IPS-18a (cell line): ENCODE measurements around the gene IFT81.
"Not testable (repeated sequence)": the region's sequence is repeated elsewhere in the genome, so short reads cannot be mapped to it uniquely, and the experiment has no call there.

Experiments used
- H3K27ac ChIP-seq: one replicate; pipeline ENCODE4 v1.5.1; 2013; ENCODE audit warnings: low read length
- H3K27me3 ChIP-seq: one replicate; pipeline ENCODE4 v1.6.1; 2013; ENCODE audit warnings: mild to moderate bottlenecking, low read length; ENCODE audit not compliant: control insufficient read depth, insufficient read depth
- H3K36me3 ChIP-seq: one replicate; pipeline ENCODE4 v1.6.1; 2013; ENCODE audit warnings: low read depth, low read length; ENCODE audit not compliant: control insufficient read depth
- H3K4me1 ChIP-seq: one replicate; pipeline ENCODE4 v1.6.1; 2013; ENCODE audit warnings: low read depth, low read length; ENCODE audit not compliant: control insufficient read depth
- H3K4me3 ChIP-seq: one replicate; pipeline ENCODE4 v1.5.1; 2013; ENCODE audit warnings: low read length
- H3K9ac ChIP-seq: one replicate; pipeline ENCODE4 v1.6.1; 2013; ENCODE audit warnings: mild to moderate bottlenecking, low read length, moderate library complexity
- H3K9me3 ChIP-seq: one replicate; pipeline ENCODE4 v1.6.1; 2013; ENCODE audit warnings: low read depth, low read length; ENCODE audit not compliant: control insufficient read depth

IFT81 gene

GRCh38 chr12:110124269-110124995 is at the start of gene IFT81:
TSS of gene IFT81 (plus strand) at chr12:110124357. CDS start at chr12:110127381, 3,024 bp downstream.
- H3K9me3 ChIP-seq, result no peaks in the 10 kb centered on the region
- H3K4me1 ChIP-seq, result peaks cover 17% of the 10 kb centered on the region

GRCh38 chr12:110075880-110076279 is 48.3 kb upstream of the IFT81 start:
- H3K9me3 ChIP-seq, result no peaks in the 10 kb centered on the region
- H3K27me3 ChIP-seq, result no peaks in the 10 kb centered on the region
- no peaks in the 10 kb centered on the region for H3K4me1 ChIP-seq
- no peak overlapping the region for H3K4me3 ChIP-seq
- H3K9ac ChIP-seq, result no peak overlapping the region
- no peaks in the 10 kb centered on the region for H3K36me3 ChIP-seq
- H3K27ac ChIP-seq, result no peak overlapping the region

More at GRCh38 chr12:110124269-110124995, at the start of gene IFT81:
- H3K9ac ChIP-seq, result peak within 1 kb of the TSS; percentile 92
- H3K4me3 ChIP-seq, result peak within 1 kb of the TSS; percentile 91
- peaks cover 10% of the 10 kb centered on the region for H3K27me3 ChIP-seq
- H3K27ac ChIP-seq, result peak within 1 kb of the TSS; percentile 87
- H3K36me3 ChIP-seq, result peaks cover 10% of the 10 kb centered on the region

- Histone ChIP-seq H3K4me3 (no peak overlapping the region), H3K4me1 (no peaks in the 10 kb centered on the region), H3K27me3 (no peaks in the 10 kb centered on the region), H3K9ac (no peak overlapping the region), H3K36me3 (no peaks in the 10 kb centered on the region), H3K27ac (no peak overlapping the region), H3K9me3 (no peaks in the 10 kb centered on the region)
Measured at GRCh38 chr12:110077800-110078199, 46.4 kb upstream of the IFT81 start.

GRCh38 chr12:110079477-110080400 is 44.4 kb upstream of the IFT81 start:
- H3K9me3 ChIP-seq, result no peaks in the 10 kb centered on the region
- no peaks in the 10 kb centered on the region for H3K27me3 ChIP-seq
- H3K27ac ChIP-seq, result no peak overlapping the region
- H3K36me3 ChIP-seq, result no peaks in the 10 kb centered on the region
- no peak overlapping the region for H3K4me3 ChIP-seq
- no peaks in the 10 kb centered on the region for H3K4me1 ChIP-seq
- no peak overlapping the region for H3K9ac ChIP-seq

DNA sequence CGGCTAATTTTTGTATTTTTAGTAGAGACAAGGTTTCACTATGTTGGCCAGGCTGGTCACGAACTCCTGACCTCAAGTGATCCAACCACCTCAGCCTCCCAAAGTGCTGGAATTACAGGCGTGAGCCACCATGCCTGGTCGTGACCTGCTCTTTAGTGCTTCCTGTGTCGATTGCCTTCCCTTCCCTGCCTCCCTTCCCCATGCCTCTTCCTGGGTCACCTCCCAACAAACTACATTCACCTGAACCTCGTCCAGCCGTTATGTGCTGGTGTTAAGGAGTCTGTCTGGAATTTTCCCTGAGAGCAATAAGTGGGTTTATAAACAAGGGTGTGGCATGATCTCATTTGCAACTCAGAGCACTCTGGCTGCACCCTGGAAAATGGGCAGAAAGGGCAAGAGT is 43.7 kb upstream of the IFT81 start:
- Histone ChIP-seq H3K9me3 (no peaks in the 10 kb centered on the region), H3K4me3 (no peak overlapping the region), H3K27ac (no peak overlapping the region), H3K27me3 (no peaks in the 10 kb centered on the region), H3K9ac (no peak overlapping the region), H3K4me1 (no peaks in the 10 kb centered on the region), H3K36me3 (no peaks in the 10 kb centered on the region)

- H3K9me3 ChIP-seq, result no peaks in the 10 kb centered on the region
- no peaks in the 10 kb centered on the region for H3K27me3 ChIP-seq
- H3K27ac ChIP-seq, result no peak overlapping the region
- H3K9ac ChIP-seq, result no peak overlapping the region
- no peaks in the 10 kb centered on the region for H3K36me3 ChIP-seq
- no peak overlapping the region for H3K4me3 ChIP-seq
- no peaks in the 10 kb centered on the region for H3K4me1 ChIP-seq
Measured at GRCh38 chr12:110084314-110085015, 39.7 kb upstream of the IFT81 start.

GRCh38 chr12:110088216-110088615 is 35.9 kb upstream of the IFT81 start:
- not testable (repeated sequence) for H3K4me1 ChIP-seq, H3K4me3 ChIP-seq, H3K9ac ChIP-seq, H3K36me3 ChIP-seq, H3K27me3 ChIP-seq, H3K27ac ChIP-seq, H3K9me3 ChIP-seq

DNA sequence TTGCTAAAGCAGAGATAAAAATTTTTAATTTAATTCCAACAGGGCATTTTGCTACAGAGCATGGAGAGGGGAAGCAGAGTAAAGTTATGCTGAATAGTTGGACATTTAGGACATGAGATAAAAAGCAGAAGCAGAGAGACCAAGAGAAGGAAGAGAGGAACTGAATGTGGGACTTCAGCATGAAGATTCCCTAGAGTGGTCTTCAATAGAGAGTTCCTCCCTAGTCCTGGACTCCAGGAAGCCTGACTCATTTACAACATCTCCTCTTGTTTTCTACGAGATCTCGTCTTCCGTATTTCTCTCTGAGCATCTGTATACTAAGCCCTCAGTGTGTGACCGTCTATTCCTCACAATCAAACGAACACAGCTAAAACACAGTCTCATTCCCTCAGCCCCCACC is 35.2 kb upstream of the IFT81 start:
- Histone ChIP-seq H3K27ac (no peak overlapping the region), H3K9me3 (no peaks in the 10 kb centered on the region), H3K4me3 (no peak overlapping the region), H3K27me3 (no peaks in the 10 kb centered on the region), H3K9ac (no peak overlapping the region), H3K36me3 (no peaks in the 10 kb centered on the region), H3K4me1 (no peaks in the 10 kb centered on the region)

DNA sequence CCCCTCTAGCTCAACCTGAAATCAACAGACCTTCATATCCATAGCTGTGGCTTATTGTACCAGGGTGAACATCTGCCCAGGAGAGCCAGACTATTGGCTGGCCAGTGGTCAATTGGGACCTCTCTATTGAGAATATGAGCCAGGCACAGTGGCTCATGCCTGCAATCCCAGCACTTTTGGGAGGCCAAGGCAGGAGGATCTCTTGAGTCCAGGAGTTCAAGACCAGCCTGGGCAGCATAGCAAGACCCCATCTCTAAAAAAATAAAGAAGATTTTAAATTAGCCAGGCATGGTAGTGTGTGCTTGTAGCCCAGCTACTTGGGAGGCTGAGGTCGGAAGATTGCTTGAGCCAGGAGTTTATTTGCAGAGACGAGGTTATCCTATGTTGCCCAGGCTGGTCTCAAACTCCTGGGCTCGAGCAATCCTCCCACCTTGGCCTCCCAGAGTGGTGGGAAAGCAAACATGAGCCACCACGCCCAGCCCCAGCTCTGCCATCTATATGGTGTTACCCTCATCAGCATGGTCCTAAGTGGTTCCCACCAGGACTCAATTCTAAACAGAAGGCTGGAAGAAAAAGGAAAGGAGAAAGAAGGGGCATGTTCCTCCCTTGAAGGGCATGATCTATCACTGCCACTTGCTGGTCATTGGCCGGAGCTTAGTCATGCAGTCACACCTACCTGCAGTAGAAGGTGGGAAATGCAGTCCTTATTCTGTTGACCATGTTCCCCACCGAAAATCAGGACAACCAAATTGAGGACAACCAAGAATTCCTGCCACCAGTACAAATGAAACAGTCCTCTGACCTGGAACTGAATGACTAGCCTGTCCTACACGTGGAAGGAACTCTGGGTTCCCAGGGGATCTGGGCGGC is 33.7 kb upstream of the IFT81 start:
- no peak overlapping the region for H3K4me3 ChIP-seq

DNA sequence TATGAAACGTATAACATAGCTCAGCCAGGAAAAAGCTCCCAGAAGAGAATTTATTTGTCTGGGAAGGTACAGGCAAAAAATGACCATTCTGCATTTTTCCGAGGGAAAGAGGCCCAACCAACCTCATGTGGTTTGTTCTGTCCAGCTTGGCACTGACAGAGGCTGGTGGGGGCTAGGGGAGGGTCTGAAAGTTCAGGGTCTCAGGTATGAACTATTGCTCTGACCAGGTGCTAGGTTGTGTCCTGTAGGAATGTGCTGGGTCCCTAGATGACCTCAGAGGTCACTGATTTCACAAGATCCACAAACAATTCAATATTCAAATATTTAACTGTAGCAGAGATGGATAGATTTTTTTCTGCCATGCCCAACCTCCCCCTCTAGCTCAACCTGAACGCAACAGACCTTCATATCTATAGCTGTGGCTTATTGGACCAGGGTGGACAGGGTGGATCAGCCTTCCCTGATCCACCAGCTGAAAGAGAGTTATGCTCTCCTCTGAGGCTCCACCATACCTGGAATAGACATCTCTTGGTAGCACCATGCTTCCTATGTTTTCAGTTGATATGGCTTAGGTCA is 32.9 kb upstream of the IFT81 start:
- Histone ChIP-seq H3K9me3 (no peaks in the 10 kb centered on the region), H3K36me3 (no peaks in the 10 kb centered on the region), H3K27me3 (no peaks in the 10 kb centered on the region), H3K4me1 (no peaks in the 10 kb centered on the region), H3K9ac (no peak overlapping the region), H3K27ac (no peak overlapping the region), H3K4me3 (no peak overlapping the region)

More for the DNA sequence above, 33.7 kb upstream of the IFT81 start:
- Histone ChIP-seq H3K27me3 (no peaks in the 10 kb centered on the region), H3K36me3 (no peaks in the 10 kb centered on the region), H3K9ac (no peak overlapping the region), H3K4me1 (no peaks in the 10 kb centered on the region), H3K9me3 (no peaks in the 10 kb centered on the region), H3K27ac (no peak overlapping the region)
